HEK293 (cell line): ENCODE results near the gene MPC2.

Experiments
- IKZF3 ChIP-seq: fragments of 450-650 bp; IDR thresholded peaks from 2 replicates; pipeline ENCODE4 v1.5.0; 2018; ENCODE audit warnings: missing biosample characterization, mild to moderate bottlenecking, missing genetic modification characterization, moderate library complexity
- KLF7 ChIP-seq: fragments of 450-650 bp; formaldehyde crosslinking; IDR thresholded peaks from 2 replicates; pipeline ENCODE4 v1.5.1; 2016; ENCODE audit warnings: missing biosample characterization, missing genetic modification characterization, borderline replicate concordance
- KLF9 ChIP-seq: fragments of 450-650 bp; formaldehyde crosslinking; IDR thresholded peaks from 2 replicates; pipeline ENCODE4 v1.5.1; 2016; ENCODE audit warnings: missing biosample characterization, missing genetic modification characterization, low read depth
- MYNN ChIP-seq: fragments of 450-650 bp; formaldehyde crosslinking; IDR thresholded peaks from 2 replicates; pipeline ENCODE4 v1.5.1; 2016; ENCODE audit warnings: missing biosample characterization, missing genetic modification characterization, borderline replicate concordance
- PRDM4 ChIP-seq: fragments of 450-650 bp; formaldehyde crosslinking; IDR thresholded peaks from 2 replicates; pipeline ENCODE4 v1.5.1; 2017; ENCODE audit warnings: missing biosample characterization, missing genetic modification characterization
- RBAK ChIP-seq: fragments of 450-650 bp; formaldehyde crosslinking; IDR thresholded peaks from 2 replicates; pipeline ENCODE4 v1.5.1; 2016; ENCODE audit warnings: missing biosample characterization, missing genetic modification characterization
- REPIN1 ChIP-seq: fragments of 450-650 bp; formaldehyde crosslinking; IDR thresholded peaks from 2 replicates; pipeline ENCODE4 v1.5.1; 2017; ENCODE audit warnings: missing biosample characterization, missing genetic modification characterization, low read depth
- SCRT1 ChIP-seq: fragments of 450-650 bp; formaldehyde crosslinking; IDR thresholded peaks from 2 replicates; pipeline ENCODE4 v1.5.1; 2016; ENCODE audit warnings: missing biosample characterization, missing genetic modification characterization, borderline replicate concordance
- ZBTB1 ChIP-seq: fragments of 450-650 bp; formaldehyde crosslinking; IDR thresholded peaks from 2 replicates; pipeline ENCODE4 v1.5.1; 2016; ENCODE audit warnings: missing biosample characterization, missing genetic modification characterization
- ZBTB48 ChIP-seq: fragments of 450-650 bp; formaldehyde crosslinking; IDR thresholded peaks from 2 replicates; pipeline ENCODE4 v1.5.1; 2016; ENCODE audit warnings: missing biosample characterization, missing genetic modification characterization
- ZBTB49 ChIP-seq: fragments of 450-650 bp; formaldehyde crosslinking; IDR thresholded peaks from 2 replicates; pipeline ENCODE4 v1.5.1; 2016; ENCODE audit warnings: missing biosample characterization, missing genetic modification characterization, low read depth
- ZFP37 ChIP-seq: fragments of 450-650 bp; formaldehyde crosslinking; IDR thresholded peaks from 2 replicates; pipeline ENCODE4 v1.5.1; 2016; ENCODE audit warnings: missing biosample characterization, missing genetic modification characterization
- ZNF146 ChIP-seq: fragments of 450-650 bp; formaldehyde crosslinking; IDR thresholded peaks from 2 replicates; pipeline ENCODE4 v1.5.1; 2016; ENCODE audit warnings: missing biosample characterization, missing genetic modification characterization
- ZNF174 ChIP-seq: fragments of 450-650 bp; formaldehyde crosslinking; IDR thresholded peaks from 2 replicates; pipeline ENCODE4 v1.5.0; 2017; ENCODE audit warnings: missing biosample characterization, mild to moderate bottlenecking, missing genetic modification characterization
- ZNF248 ChIP-seq: fragments of 450-650 bp; formaldehyde crosslinking; IDR thresholded peaks from 2 replicates; pipeline ENCODE4 v1.5.1; 2017; ENCODE audit warnings: missing biosample characterization, missing genetic modification characterization
- ZNF26 ChIP-seq: fragments of 450-650 bp; formaldehyde crosslinking; IDR thresholded peaks from 2 replicates; pipeline ENCODE4 v1.5.1; 2016; ENCODE audit warnings: missing biosample characterization, missing genetic modification characterization
- ZNF292 ChIP-seq: fragments of 450-650 bp; formaldehyde crosslinking; IDR thresholded peaks from 2 replicates; pipeline ENCODE4 v1.5.1; 2016; ENCODE audit warnings: low read depth, missing biosample characterization, missing genetic modification characterization, borderline replicate concordance
- ZNF37A ChIP-seq: fragments of 450-650 bp; IDR thresholded peaks from 2 replicates; pipeline ENCODE4 v1.5.1; 2018; ENCODE audit warnings: missing biosample characterization, missing genetic modification characterization
- ZNF404 ChIP-seq: fragments of 450-650 bp; formaldehyde crosslinking; IDR thresholded peaks from 2 replicates; pipeline ENCODE4 v1.5.1; 2017; ENCODE audit warnings: missing biosample characterization, missing genetic modification characterization
- ZNF48 ChIP-seq: fragments of 450-650 bp; formaldehyde crosslinking; IDR thresholded peaks from 2 replicates; pipeline ENCODE4 v1.5.1; 2016; ENCODE audit warnings: missing biosample characterization, missing genetic modification characterization
- ZNF510 ChIP-seq: fragments of 450-650 bp; formaldehyde crosslinking; IDR thresholded peaks from 2 replicates; pipeline ENCODE4 v1.5.1; 2018; ENCODE audit warnings: mild to moderate bottlenecking, missing genetic modification characterization, missing biosample characterization; ENCODE audit not compliant: insufficient replicate concordance
- ZNF514 ChIP-seq: fragments of 450-650 bp; formaldehyde crosslinking; IDR thresholded peaks from 2 replicates; pipeline ENCODE4 v1.5.1; 2016; ENCODE audit warnings: missing biosample characterization, missing genetic modification characterization
- ZNF692 ChIP-seq: fragments of 450-650 bp; formaldehyde crosslinking; IDR thresholded peaks from 2 replicates; pipeline ENCODE4 v1.5.1; 2016; ENCODE audit warnings: missing biosample characterization, missing genetic modification characterization
- ZNF777 ChIP-seq: fragments of 450-650 bp; formaldehyde crosslinking; IDR thresholded peaks from 2 replicates; pipeline ENCODE4 v1.5.1; 2017; ENCODE audit warnings: missing biosample characterization, missing genetic modification characterization, borderline replicate concordance
- ZNF837 ChIP-seq: fragments of 450-650 bp; formaldehyde crosslinking; IDR thresholded peaks from 2 replicates; pipeline ENCODE4 v1.5.1; 2016; ENCODE audit warnings: missing biosample characterization, missing genetic modification characterization
- ZSCAN16 ChIP-seq: fragments of 450-650 bp; formaldehyde crosslinking; IDR thresholded peaks from 2 replicates; pipeline ENCODE4 v1.5.1; 2016; ENCODE audit warnings: missing biosample characterization, missing genetic modification characterization
- ZSCAN18 ChIP-seq: fragments of 450-650 bp; formaldehyde crosslinking; IDR thresholded peaks from 2 replicates; pipeline ENCODE4 v1.5.1; 2016; ENCODE audit warnings: missing biosample characterization, missing genetic modification characterization
- ZSCAN30 ChIP-seq: fragments of 450-650 bp; IDR thresholded peaks from 2 replicates; pipeline ENCODE4 v1.5.1; 2018; ENCODE audit warnings: missing biosample characterization, mild to moderate bottlenecking, missing genetic modification characterization, moderate library complexity

Gene MPC2

GRCh38 chr1:167935216-167936067 is 1.4 kb downstream of the MPC2 start (continued):
- peak; percentile 73; the same call in 1 of the 2 replicates for TF ChIP-seq ZNF777
- TF ChIP-seq ZBTB48 (tag by site-specific recombination) = peak; percentile 97
- no peak for TF ChIP-seq RBAK (tag by site-specific recombination)
- peak; percentile 63; the same call in 1 of the 2 replicates for TF ChIP-seq ZNF837 (tag by site-specific recombination)
- no peak for TF ChIP-seq ZSCAN16
- no peak for TF ChIP-seq ZNF248 (tag by site-specific recombination)
- TF ChIP-seq ZNF146 = 0 out of 2 replicates have a peak, but pooled peaks have one; percentile 14
- TF ChIP-seq ZNF37A (tag by site-specific recombination) = no peak
- no peak for TF ChIP-seq ZNF26
- no peak for TF ChIP-seq ZNF174 (tag by site-specific recombination)
- TF ChIP-seq ZBTB49 (tag by site-specific recombination) = no peak
- TF ChIP-seq ZNF48 = no peak
- TF ChIP-seq ZNF510 (tag by site-specific recombination) = peak; percentile 26
- TF ChIP-seq KLF7 = no peak; the same call in 1 of the 2 replicates
- TF ChIP-seq ZNF404 (tag by site-specific recombination) = no peak
- TF ChIP-seq ZNF514 (tag by site-specific recombination) = no peak
- TF ChIP-seq SCRT1 (tag by site-specific recombination) = no peak
- no peak for TF ChIP-seq MYNN (tag by site-specific recombination)
- TF ChIP-seq ZNF292 = no peak
- TF ChIP-seq ZNF692 (tag by site-specific recombination) = peak; percentile 9; the same call in 1 of the 2 replicates
- no peak for TF ChIP-seq ZSCAN18 (tag by site-specific recombination)
- TF ChIP-seq ZBTB1 (tag by site-specific recombination) = 0 out of 2 replicates have a peak, but pooled peaks have one; percentile 43
- peak; percentile 89 for TF ChIP-seq ZFP37 (tag by site-specific recombination)
- peak; percentile 94 for TF ChIP-seq PRDM4 (tag by site-specific recombination)
- peak; percentile 96 for TF ChIP-seq ZSCAN30 (tag by site-specific recombination)
- TF ChIP-seq REPIN1 (tag by site-specific recombination) = 0 out of 2 replicates have a peak, but pooled peaks have one; percentile 41
- TF ChIP-seq IKZF3 = peak; percentile 84
- TF ChIP-seq KLF9 (tag by site-specific recombination) = peak; percentile 76
